Measurements from ENCODE around the gene MRPS24.

MRPS24 gene

GRCh38 chr7:43876976-43877745 lies 7.8 kb upstream of the MRPS24 start:
- DNase-seq: no peak

DNA sequence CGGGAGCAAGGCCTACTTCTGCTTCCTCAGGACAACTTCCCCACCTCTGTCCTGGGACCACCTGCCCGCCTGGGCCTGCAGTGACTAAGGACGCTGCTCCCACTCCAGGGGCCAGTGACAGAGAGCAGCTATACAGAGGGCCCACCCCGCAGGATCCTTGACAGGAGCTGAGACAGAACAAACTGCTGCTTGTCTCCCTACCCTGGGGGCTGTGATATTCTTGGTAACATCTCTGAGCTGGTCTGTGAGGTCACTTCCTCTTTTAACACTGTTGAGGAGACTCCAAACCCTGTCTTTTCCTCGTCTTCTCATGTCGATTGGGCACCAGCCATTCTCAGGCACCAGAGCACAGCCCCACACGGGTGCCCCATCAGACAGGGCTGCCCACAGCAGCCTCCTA lies 6.9 kb upstream of the MRPS24 start:
- no peak for DNase-seq

- DNase-seq: no peak
Measured at GRCh38 chr7:43873300-43873699, 4.0 kb upstream of the MRPS24 start.

DNA sequence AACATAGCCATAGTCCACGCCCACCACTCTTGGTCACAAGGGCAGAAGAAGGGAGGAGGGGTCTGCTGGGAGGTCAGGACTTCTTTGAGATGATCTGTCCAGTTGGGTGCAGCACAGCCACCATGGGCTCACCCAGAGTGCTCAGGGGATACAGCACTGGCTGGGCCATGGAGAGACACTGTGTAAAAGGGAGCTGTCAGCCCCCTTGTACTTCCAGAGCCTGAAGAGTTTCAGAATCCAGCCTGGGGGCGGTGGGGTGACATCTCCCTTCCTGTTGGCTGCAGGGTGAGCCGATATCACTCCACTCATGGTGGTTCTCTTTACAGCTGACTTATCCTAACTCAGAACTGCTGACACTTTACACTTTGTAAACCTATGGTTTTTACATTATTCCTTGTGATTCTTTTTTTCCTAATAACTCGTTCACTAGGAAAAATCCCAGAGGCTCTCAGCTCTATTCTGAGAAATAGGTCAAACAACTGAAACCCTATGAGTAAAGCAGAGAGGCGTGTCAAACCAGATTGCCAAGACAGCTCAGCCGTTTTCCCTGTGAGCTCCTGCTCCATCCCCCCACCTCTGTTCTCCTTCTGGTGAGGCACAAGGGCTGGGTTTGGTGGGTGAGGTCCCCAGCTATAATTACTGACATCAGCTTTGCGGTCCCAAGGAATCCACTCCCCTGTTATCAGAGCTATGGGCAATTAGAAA lies 3.2 kb upstream of the MRPS24 start:
- DNase-seq: no peak

DNA sequence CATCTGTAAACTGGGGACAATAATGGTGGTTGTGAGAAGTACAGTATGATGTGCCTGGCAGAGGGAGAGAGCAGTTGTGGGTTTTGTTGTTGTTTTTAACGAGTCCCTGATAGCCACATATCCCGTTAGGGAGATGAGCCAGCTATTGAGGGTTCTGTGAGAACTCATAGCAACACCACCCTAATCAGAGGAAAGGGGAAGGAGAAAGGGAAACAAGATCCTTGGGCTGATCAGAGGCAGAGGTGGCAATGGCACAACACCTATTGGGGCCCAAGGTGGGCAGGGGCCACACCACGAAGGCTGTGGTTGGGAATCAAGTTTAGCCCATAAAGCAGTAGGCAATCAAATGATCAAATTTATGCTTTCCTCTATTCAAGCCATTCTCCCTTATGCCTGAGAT lies 1.7 kb upstream of the MRPS24 start:
- no peak for DNase-seq

DNA sequence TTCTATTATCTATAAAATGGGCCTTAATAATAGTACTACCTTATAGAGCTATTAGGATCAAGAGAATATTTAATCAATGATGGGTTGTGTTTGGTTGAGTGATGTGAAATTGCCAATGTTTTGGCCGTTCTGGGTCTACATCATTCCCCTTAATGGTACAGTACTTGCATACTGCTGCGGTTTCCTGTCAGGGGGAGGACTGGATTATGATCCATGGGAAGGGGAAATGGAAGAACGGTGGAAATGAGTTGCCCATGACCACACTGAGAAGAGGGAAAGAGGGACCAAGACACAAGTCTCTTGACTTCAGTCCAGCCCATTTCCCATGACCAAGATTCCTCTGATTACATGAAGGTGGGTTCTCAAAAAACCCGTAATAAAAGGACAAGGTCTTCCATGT lies 999 bp upstream of the MRPS24 start:
- DNase-seq: no peak

DNA sequence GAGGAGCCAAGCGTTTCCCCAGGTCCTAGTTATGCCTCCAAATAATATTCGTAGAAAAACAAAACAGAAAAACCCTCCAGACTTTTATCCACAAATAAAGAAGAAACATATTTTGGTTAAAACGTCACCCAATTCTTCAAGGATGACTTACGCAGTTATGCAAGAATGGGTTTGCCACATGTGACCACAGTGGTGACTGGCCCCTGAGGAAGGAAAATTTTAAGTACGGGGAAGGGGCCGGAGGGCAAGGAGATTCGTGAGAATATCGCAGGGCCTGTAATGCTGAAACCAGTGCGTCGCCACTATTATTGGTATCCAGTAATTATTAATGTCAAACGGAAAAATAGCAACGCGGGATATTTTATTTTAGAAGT lies 537 bp upstream of the MRPS24 start:
- DNase-seq: peak; percentile 34

DNA sequence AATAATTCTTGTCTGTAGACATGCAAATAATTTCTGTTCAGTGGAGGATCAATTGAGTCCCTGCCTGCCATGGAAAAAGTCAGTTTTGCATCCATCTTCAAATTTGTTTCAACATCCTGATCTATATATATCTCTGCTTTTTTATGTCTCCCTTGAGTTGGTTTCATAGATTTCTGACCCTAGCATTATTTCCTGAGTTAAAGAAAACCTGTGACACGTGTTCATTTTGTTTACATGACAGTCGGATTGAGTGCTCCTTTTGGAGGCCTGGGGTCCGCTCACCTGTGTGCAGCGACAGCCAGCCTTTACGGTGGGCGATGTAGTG lies 674 bp downstream of the MRPS24 start:
- DNase-seq: no peak

DNA sequence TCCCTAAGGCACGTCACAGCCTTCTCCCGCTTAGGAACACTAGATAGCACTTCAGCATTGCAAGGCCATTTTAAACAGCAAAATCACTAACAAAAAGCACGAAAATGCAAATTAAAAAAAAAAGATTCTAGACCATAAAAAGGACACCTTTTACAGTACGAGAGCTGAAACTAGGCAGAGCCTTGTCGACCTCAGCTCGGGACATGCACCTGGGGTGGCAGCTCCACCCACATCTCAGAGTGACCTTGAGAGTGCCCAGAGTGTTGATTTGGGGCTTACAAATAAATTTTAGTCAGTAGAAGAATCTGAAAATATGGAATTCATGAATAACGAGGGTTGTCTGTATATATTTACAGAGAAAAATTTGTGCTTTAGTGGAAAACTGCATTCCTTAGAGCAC lies 1.1 kb downstream of the MRPS24 start:
- DNase-seq: no peak

DNA sequence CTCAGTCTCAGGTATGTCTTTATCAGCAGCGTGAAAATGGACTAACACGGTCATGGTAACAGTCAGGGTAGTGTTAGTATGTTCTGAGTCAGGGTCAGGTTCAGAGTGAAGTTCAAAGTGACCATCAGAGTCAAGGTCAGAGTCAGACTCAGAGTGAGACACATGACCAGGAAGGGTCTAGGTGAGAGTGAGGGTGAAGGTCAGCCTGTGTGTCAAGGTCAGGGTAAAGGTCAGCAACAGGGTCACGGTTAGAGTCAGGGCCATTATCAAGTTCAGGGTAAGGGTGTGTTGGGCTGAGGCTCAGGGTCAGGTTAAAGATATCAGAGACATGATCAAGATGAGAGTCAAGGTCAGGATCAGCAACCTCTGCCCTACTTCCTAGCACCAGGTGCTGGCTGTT lies 4.0 kb downstream of the MRPS24 start:
- DNase-seq: no peak

DNA sequence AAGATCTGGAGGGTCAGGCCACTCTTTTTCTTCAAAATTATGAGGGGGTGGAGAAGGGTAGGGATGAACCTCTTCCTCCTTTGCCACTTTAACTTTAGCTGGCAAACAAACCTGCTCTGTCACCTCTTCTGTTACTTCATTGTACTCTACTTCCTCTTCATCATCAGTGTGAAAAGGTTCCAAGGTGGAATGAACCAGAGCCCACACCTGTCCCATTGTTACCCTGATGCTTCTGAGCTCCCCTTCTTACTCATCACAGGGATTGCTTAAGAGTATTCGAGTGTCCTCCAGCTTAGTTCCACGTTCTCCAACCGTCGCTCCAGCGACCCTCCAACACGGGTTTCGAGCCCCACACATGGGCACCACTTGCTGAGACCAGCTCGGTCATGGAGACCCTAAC lies 5.2 kb downstream of the MRPS24 start:
- DNase-seq: no peak

DNA sequence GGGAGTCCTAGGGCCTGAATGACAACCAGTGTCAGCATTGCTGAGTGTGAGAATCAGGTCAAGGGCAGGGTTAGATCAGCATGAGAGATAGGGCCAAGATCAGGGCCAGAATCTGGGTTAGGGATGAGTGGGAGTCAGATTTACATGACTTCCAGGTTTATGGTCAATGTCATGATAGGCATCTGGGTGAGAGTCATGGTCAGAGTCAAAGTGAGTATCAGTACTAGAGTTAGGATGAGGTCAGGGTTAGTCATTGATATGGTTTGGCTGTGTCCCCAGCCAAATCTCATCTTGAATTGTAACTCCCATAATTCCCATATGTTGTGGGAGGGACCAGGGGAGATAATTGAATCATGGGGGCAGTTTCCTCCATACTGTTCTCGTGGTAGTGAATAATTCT lies 12.3 kb downstream of the MRPS24 start:
- DNase-seq: no peak

- DNase-seq: no peak
Measured at GRCh38 chr7:43856316-43856715, 13.0 kb downstream of the MRPS24 start.

- no peak for DNase-seq
Measured at GRCh38 chr7:43855176-43855575, 14.1 kb downstream of the MRPS24 start.

DNA sequence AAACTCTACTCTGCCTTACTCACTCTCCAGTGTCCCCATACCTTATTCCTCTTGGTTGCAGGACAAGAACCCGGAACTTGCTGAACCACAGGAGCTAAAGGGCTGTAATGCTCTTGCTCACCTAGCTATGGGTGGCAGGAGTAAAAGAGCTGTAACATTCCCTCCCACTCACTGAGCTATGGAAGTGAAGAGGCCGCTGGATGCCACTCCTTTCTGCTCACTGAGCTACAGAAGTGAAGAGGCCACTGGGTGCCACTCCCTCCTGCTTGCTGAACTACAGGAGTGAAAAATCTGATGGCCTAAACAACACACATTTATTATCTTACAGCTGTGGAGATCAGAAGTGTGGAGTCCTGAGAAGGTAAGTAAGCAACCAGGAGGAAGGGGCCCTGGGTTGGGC lies 17.5 kb downstream of the MRPS24 start:
- no peak for DNase-seq

DNA sequence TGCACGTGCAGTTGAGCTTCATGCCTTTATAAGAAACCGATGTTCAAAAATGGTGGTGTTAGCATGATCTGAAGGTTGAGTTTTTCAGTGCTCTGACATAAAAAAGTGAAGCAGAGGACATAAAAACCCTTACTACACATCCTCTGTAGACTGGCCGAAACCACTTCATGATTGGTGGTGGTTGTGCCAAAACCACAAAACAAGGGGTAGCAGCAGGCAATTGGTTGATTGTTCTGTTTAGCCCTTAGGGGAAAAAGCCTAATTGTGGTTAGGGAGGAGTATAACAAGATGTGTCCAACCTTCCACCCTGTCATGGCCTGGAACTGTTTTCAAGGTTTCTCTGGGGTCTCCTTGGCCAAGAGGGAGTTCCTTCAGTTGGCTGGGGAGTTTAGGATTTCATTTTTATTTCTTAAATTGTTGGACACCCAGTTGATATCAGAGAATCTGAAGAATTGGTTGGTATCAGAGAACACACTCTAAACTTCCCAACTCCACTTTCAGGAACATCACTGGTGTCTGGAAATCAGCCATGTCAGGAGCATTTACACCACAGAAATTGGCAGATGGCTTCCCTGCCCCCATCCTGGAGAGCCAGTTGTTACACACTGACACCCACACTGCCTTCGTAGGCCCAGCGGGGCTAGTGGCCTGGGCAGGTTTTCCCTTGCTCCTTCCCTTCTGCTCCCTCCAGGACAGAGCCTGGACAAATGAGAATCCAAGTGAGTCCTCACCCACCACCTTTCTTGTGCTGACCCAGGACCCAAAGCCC lies 18.8 kb downstream of the MRPS24 start:
- no peak for DNase-seq

GRCh38 chr7:43849047-43849446 lies 20.3 kb downstream of the MRPS24 start:
- no peak for DNase-seq

- no peak for DNase-seq
Measured at GRCh38 chr7:43847496-43847895, 21.8 kb downstream of the MRPS24 start.

DNA sequence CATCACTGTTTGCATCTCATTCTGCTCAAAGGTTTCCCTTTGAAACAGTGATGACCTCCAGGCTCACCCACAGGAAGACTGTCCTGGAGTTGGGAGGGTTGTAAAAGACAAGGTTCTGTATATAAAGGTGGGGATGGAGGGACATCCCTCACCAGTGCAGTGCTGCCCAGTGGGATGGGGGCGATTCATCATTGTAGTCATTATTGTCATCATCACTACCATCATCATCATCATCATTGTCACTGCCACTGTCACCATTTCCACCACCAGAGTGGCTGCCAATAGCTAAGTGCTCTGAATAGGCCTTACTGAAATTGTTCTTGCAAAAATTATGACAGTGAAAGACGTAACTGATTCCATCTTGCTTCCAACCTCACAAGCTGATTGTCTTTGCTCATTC lies 24.7 kb downstream of the MRPS24 start:
- no peak for DNase-seq

DNA sequence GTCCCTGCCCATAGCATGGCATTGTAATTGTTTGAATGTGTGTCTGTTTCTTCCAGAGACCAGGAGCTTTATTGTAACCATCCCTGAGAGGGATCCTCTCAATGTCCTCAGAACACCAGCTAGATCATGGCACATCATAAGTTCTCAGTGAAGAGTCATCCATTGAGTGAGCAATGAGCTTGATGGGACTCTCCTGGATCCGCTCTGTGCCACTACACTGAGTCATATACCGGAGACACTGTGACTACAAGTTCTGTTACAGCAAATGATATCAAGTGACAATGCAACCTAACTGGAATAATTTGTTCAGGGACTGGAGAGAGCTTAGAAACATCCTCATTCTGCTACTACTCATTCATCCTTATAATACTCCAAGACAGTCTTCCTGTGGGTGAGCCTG lies 25.1 kb downstream of the MRPS24 start:
- DNase-seq: no peak

DNA sequence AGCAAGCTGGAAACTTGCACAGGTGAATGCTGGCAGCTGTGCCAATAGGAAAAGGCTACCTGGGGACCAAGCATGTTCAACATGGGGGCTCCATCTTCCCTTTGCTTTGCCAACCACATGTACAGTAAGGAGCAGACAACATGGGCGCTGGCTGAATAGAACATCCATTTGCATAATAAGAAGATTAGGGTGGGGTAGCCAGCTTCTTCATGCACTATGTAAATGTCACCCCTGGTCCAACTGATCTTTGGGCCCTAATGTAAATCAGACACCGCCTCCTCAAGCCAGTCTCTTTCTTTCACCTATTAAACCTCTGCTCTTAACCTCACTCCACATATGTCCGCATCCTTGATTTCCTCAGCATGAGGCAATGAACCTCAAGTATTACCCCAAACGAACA lies 26.0 kb downstream of the MRPS24 start:
- DNase-seq: no peak

GRCh38 chr7:43838201-43838658 lies 31.1 kb downstream of the MRPS24 start:
- DNase-seq: no peak

GRCh38 chr7:43834463-43835251 lies 34.7 kb downstream of the MRPS24 start:
- peak; percentile 82 for DNase-seq

Measured in CD4-positive, alpha-beta T cell treated with Interleukin-17A for 1 hour (primary cell).